ENCODE data around the gene FBL. TPM values are rescaled to one million over a fixed set of nuclear protein-coding genes. Genes with fewer than 3 reads are reported as not detected.

Gene FBL
- total RNA-seq, 1 donor from 2014 or later = 500 TPM

- Histone ChIP-seq H3K4me3 (ENCODE audit: low read depth, low read length) (no peak overlapping the region), H3K36me3 (ENCODE audit: control insufficient read depth, insufficient read depth, low read length) (no peaks in the 10 kb centered on the region), H3K27me3 (ENCODE audit: control insufficient read depth, insufficient read depth, low read length) (no peaks in the 10 kb centered on the region)
- TF ChIP-seq, protein P1, sequence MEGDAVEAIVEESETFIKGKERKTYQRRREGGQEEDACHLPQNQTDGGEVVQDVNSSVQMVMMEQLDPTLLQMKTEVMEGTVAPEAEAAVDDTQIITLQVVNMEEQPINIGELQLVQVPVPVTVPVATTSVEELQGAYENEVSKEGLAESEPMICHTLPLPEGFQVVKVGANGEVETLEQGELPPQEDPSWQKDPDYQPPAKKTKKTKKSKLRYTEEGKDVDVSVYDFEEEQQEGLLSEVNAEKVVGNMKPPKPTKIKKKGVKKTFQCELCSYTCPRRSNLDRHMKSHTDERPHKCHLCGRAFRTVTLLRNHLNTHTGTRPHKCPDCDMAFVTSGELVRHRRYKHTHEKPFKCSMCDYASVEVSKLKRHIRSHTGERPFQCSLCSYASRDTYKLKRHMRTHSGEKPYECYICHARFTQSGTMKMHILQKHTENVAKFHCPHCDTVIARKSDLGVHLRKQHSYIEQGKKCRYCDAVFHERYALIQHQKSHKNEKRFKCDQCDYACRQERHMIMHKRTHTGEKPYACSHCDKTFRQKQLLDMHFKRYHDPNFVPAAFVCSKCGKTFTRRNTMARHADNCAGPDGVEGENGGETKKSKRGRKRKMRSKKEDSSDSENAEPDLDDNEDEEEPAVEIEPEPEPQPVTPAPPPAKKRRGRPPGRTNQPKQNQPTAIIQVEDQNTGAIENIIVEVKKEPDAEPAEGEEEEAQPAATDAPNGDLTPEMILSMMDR (IDR thresholded peaks at IDR 0.05; ENCODE audit: insufficient read depth, low read length, severe bottlenecking) = no peak
- FAIRE-seq (no peak), DNase-seq (ENCODE audit: low read depth) (no peak)
These were observed 43.2 kb downstream of the FBL start for GRCh38 chr19:39802958-39803357.

DNA sequence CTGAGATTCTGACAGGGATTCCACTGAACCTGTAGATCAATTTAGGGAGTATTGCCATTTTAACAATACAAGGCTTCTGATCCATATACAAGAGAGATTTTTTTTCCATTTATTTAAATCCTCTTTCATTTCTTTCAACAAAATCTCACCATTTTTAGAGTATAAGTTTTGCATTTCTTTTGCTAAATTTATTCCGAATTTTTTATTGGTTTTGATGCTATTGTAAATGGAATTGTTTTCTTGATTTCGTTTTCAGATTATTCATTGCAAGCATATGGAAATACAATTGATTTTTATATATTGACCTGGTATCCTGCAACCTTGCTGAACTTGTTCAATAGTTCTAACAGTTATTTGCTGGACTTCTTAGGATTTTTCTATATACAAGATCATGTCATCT lies 49.1 kb downstream of the FBL start:
- H3K36me3 ChIP-seq (ENCODE audit: control insufficient read depth, insufficient read depth, low read length) = no peaks in the 10 kb centered on the region
- no peak overlapping the region for H3K4me3 ChIP-seq (ENCODE audit: low read depth, low read length)
- DNase-seq (ENCODE audit: low read depth) (no peak), FAIRE-seq (no peak)
- TF ChIP-seq, protein P1 (IDR thresholded peaks at IDR 0.05; ENCODE audit: insufficient read depth, low read length, severe bottlenecking) = no peak
- H3K27me3 ChIP-seq (ENCODE audit: control insufficient read depth, insufficient read depth, low read length) = no peaks in the 10 kb centered on the region

DNA sequence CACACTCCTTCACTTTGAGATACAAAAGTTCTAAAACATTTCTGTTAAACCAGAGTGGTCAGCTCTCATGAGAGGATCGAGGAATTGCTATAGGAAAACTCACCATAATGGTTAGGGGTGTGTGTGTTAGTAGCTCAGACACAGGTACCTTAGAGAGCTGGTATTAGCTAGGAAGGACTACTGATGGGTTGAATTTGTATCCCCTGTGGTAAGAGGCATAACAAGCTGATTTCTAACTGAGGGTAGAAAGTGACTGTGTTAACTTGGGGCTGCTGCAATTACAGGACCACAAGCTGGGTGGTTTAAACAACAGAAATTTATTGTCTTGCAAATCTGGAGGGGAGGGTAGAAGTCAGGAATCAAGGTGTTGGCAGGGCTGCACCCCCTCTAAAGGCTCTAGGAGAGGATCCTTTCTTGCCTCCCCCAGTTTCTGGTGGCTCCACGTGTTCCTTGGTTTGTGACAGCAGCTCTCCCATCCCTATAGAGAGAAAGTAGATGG lies 50.1 kb downstream of the FBL start:
- H3K4me3 ChIP-seq (ENCODE audit: low read depth, low read length) = no peak overlapping the region
- H3K36me3 ChIP-seq (ENCODE audit: control insufficient read depth, insufficient read depth, low read length) = no peaks in the 10 kb centered on the region
- FAIRE-seq (peak; percentile 28), DNase-seq (ENCODE audit: low read depth) (no peak)
- H3K27me3 ChIP-seq (ENCODE audit: control insufficient read depth, insufficient read depth, low read length) = no peaks in the 10 kb centered on the region
- TF ChIP-seq, protein P1 (IDR thresholded peaks at IDR 0.05; ENCODE audit: insufficient read depth, low read length, severe bottlenecking) = no peak

DNA sequence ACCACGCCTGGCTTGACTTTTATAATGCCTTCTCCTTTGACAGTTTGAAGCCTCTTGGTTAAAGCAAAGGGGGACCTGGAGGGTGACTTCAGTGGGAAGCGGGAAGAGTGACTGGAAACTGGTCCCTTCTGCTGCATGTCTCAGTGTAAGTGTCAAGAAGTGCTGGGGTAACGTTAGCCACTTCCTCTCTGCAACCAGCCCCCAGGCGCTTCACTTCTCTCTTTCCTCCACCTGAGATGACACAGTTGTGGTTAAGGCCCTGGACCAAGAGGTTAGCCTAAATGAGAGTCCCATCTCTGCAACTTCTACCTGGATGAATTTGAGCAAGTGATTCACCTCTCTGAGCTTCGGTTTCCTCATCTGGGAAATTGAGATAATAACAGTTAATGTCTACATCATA lies 51.2 kb downstream of the FBL start:
- no peaks in the 10 kb centered on the region for H3K36me3 ChIP-seq (ENCODE audit: control insufficient read depth, insufficient read depth, low read length)
- no peak for FAIRE-seq
- H3K4me3 ChIP-seq (ENCODE audit: low read depth, low read length) = no peak overlapping the region
- H3K27me3 ChIP-seq (ENCODE audit: control insufficient read depth, insufficient read depth, low read length) = no peaks in the 10 kb centered on the region
- TF ChIP-seq, protein P1 (IDR thresholded peaks at IDR 0.05; ENCODE audit: insufficient read depth, low read length, severe bottlenecking) = no peak
- no peak for DNase-seq (ENCODE audit: low read depth)

DNA sequence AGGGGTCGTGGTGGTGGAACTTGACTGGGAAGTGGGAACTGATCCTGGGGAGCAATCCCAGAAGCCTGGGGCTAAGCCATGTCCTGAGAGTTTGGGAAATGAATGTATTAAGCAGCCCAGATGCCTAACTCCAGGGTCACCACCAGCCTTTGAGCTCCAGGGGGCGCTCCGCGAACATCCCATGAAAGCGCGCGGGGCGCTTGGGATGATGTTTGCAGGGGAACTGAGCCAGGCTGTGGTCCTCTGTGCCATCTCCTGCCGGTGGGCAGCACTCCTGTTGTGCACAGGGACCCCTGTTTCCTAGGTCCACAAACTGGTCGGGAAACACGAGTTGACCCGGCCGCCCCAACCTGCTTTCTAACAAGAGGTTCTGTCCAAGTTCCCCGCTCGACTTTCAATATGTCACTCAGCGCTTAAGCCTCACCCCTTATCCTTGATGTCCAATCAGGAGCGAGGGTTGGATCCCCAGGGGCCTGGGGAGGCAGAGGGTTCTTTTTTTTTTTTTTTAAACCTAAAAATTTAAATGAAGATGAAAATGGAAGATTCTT lies 53.1 kb downstream of the FBL start:
- FAIRE-seq (no peak), DNase-seq (ENCODE audit: low read depth) (peak; percentile 56)
- peak overlapping the region; percentile 23 for H3K4me3 ChIP-seq (ENCODE audit: low read depth, low read length)
- no peaks in the 10 kb centered on the region for H3K36me3 ChIP-seq (ENCODE audit: control insufficient read depth, insufficient read depth, low read length)
- TF ChIP-seq, protein P1 (IDR thresholded peaks at IDR 0.05; ENCODE audit: insufficient read depth, low read length, severe bottlenecking) = peak; percentile 96
- H3K27me3 ChIP-seq (ENCODE audit: control insufficient read depth, insufficient read depth, low read length) = no peaks in the 10 kb centered on the region

DNA sequence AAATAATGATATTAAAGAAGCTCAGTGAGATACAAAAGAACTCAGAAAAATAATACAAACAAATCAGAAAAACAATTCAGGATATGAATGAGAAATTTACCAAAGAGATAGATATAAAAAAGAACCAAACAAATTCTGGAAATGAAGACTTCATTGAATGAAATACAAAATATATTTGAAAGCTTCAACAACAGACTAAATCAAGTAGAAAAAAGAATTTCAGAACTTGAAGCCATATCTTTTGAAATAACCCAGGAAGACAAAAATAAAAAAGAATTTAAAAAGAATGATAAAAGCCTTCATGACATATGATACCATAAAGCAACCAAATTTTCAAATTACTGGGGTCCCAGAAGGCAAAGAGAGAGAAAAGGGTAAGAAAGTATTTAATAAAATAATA lies 57.9 kb downstream of the FBL start:
- FAIRE-seq = no peak
- TF ChIP-seq, protein P1 (IDR thresholded peaks at IDR 0.05; ENCODE audit: insufficient read depth, low read length, severe bottlenecking) = no peak
- Histone ChIP-seq H3K36me3 (ENCODE audit: control insufficient read depth, insufficient read depth, low read length) (no peaks in the 10 kb centered on the region), H3K27me3 (ENCODE audit: control insufficient read depth, insufficient read depth, low read length) (no peaks in the 10 kb centered on the region), H3K4me3 (ENCODE audit: low read depth, low read length) (no peak overlapping the region)
- no peak for DNase-seq (ENCODE audit: low read depth)
